COLO829 (cell line): ENCODE data around the gene NEO1.
"Not testable (repeated sequence)": the region's sequence is repeated elsewhere in the genome, so short reads cannot be mapped to it uniquely, and the experiment has no call there.

Experiments
- DNase-seq: peaks from one replicate; pipeline ENCODE4 v3.0.0; 2012; ENCODE audit warnings: low spot score

The NEO1 gene

GRCh38 chr15:73210630-73211029 lies 158.4 kb downstream of the NEO1 start:
- no peak for DNase-seq

- no peak for DNase-seq
These were observed 160.2 kb downstream of the NEO1 start for GRCh38 chr15:73212424-73212823.

GRCh38 chr15:73221450-73221849 lies 169.2 kb downstream of the NEO1 start:
- DNase-seq, result not testable (repeated sequence)

GRCh38 chr15:73225358-73226015 lies 173.2 kb downstream of the NEO1 start:
- no peak for DNase-seq

GRCh38 chr15:73226093-73226814 lies 174.0 kb downstream of the NEO1 start:
- DNase-seq, result no peak

GRCh38 chr15:73227433-73228056 lies 175.3 kb downstream of the NEO1 start:
- no peak for DNase-seq

GRCh38 chr15:73228128-73228646 lies 175.9 kb downstream of the NEO1 start:
- DNase-seq, result no peak

- DNase-seq, result no peak
These were observed 179.6 kb downstream of the NEO1 start for GRCh38 chr15:73231661-73232419.

GRCh38 chr15:73232776-73233175 lies 180.5 kb downstream of the NEO1 start:
- no peak for DNase-seq

- DNase-seq, result no peak
These were observed 181.4 kb downstream of the NEO1 start for GRCh38 chr15:73233623-73234022.

- no peak for DNase-seq
These were observed 185.6 kb downstream of the NEO1 start for GRCh38 chr15:73237910-73238309.

- no peak for DNase-seq
These were observed 187.4 kb downstream of the NEO1 start for GRCh38 chr15:73239564-73240215.

- peak; percentile 35 for DNase-seq
These were observed 188.7 kb downstream of the NEO1 start for GRCh38 chr15:73240866-73241499.

GRCh38 chr15:73244333-73244732 lies 192.1 kb downstream of the NEO1 start:
- DNase-seq, result no peak

- no peak for DNase-seq
These were observed 194.2 kb downstream of the NEO1 start for GRCh38 chr15:73246439-73246838.

GRCh38 chr15:73246898-73247297 lies 194.6 kb downstream of the NEO1 start:
- DNase-seq, result no peak

GRCh38 chr15:73247331-73247730 lies 195.1 kb downstream of the NEO1 start:
- no peak for DNase-seq

GRCh38 chr15:73249499-73249898 lies 197.2 kb downstream of the NEO1 start:
- DNase-seq, result no peak

- no peak for DNase-seq
These were observed 202.3 kb downstream of the NEO1 start for GRCh38 chr15:73254598-73254997.

- no peak for DNase-seq
These were observed 206.2 kb downstream of the NEO1 start for GRCh38 chr15:73258271-73259108.
